ENCODE measurements around the gene RNASE11.

Gene RNASE11

DNA sequence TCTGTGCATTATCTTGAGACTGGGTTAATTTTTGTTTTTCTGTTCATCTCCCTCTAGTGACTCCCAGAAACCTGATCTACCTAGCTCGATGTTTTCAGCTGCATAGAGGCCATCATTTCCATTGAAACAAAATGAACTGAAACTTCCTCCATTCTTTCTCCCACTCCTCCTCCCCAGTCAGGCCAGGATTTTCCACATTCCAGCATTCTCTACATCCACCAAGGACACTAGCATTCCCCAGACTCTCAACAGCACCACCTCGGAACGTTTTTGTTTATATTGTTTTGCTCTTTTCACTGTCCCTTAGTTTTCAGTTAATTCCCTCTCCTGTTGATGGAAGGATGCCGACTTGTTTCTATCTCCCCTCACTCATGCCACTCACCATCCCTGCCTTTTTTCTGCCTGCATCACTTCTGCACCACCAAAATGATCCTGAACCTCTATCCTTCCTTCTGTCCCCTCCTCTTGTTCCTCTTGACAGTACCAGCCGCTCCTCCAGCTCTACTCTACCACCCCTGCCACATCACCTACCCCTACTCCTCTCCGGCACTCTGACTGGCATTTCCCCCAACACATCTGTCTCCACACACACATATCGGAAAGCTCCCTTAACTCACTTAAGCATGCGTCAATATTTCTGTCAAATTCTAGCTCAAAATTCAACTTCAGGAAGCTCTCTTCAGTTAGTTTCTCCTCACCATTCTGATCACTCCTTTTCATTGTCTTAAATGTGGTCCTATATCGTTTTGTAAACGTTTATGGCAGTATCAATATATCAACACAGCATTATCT lies 40.5 kb upstream of the RNASE11 start:
- Histone ChIP-seq H3K9me3 (ENCODE audit: control insufficient read depth, insufficient read depth, low read depth, low read length) (no peaks in the 10 kb centered on the region), H3K36me3 (ENCODE audit: control insufficient read depth in 2 of 2, insufficient read depth in 1 of 2, low read length in 2 of 2) (no peaks in the 10 kb centered on the region), H3K27ac (ENCODE audit: extremely low read depth, low read depth, low read length) (no peak overlapping the region), H3K4me3 (ENCODE audit: low read depth, low read length) (no peak overlapping the region), H3K4me1 (ENCODE audit: control insufficient read depth, insufficient read depth, low read length) (no peaks in the 10 kb centered on the region)
- POLR2A ChIA-PET, result interaction anchor here (1.0 kb wide), 1 partner anchor 55 kb away, joined by 3 read pairs; no protein-coding TSS in a partner anchor
- CTCF ChIA-PET, result interaction anchor here (0.9 to 1.6 kb wide), 3 partner anchors 54 to 464 kb away, joined by 3 to 4 read pairs (median 4); no protein-coding TSS in a partner anchor
- TF ChIP-seq ZNF341 (tag by site-specific recombination; IDR thresholded peaks at IDR 0.05; ENCODE audit: low read depth) (peak; percentile 70; the same call in 1 of the 2 replicates), FEZF1 (tag by site-specific recombination; IDR thresholded peaks at IDR 0.05) (peak; percentile 42), ZNF596 (tag by site-specific recombination; IDR thresholded peaks at IDR 0.05) (no peak), ZBTB48 (tag by site-specific recombination; IDR thresholded peaks at IDR 0.05) (0 out of 2 replicates have a peak, but pooled peaks have one; percentile 19), ZBTB17 (tag by site-specific recombination; IDR thresholded peaks at IDR 0.05) (peak; percentile 78), ZNF76 (tag by site-specific recombination; IDR thresholded peaks at IDR 0.05; ENCODE audit: borderline replicate concordance, low read depth) (no peak)
- TF ChIP-seq, protein P1, sequence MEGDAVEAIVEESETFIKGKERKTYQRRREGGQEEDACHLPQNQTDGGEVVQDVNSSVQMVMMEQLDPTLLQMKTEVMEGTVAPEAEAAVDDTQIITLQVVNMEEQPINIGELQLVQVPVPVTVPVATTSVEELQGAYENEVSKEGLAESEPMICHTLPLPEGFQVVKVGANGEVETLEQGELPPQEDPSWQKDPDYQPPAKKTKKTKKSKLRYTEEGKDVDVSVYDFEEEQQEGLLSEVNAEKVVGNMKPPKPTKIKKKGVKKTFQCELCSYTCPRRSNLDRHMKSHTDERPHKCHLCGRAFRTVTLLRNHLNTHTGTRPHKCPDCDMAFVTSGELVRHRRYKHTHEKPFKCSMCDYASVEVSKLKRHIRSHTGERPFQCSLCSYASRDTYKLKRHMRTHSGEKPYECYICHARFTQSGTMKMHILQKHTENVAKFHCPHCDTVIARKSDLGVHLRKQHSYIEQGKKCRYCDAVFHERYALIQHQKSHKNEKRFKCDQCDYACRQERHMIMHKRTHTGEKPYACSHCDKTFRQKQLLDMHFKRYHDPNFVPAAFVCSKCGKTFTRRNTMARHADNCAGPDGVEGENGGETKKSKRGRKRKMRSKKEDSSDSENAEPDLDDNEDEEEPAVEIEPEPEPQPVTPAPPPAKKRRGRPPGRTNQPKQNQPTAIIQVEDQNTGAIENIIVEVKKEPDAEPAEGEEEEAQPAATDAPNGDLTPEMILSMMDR (tag by site-specific recombination; IDR thresholded peaks at IDR 0.05), result peak; percentile 17; the same call in 1 of the 2 replicates
- TF ChIP-seq, protein P2, sequence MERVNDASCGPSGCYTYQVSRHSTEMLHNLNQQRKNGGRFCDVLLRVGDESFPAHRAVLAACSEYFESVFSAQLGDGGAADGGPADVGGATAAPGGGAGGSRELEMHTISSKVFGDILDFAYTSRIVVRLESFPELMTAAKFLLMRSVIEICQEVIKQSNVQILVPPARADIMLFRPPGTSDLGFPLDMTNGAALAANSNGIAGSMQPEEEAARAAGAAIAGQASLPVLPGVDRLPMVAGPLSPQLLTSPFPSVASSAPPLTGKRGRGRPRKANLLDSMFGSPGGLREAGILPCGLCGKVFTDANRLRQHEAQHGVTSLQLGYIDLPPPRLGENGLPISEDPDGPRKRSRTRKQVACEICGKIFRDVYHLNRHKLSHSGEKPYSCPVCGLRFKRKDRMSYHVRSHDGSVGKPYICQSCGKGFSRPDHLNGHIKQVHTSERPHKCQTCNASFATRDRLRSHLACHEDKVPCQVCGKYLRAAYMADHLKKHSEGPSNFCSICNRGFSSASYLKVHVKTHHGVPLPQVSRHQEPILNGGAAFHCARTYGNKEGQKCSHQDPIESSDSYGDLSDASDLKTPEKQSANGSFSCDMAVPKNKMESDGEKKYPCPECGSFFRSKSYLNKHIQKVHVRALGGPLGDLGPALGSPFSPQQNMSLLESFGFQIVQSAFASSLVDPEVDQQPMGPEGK (tag by site-specific recombination; IDR thresholded peaks at IDR 0.05), result 0 out of 2 replicates have a peak, but pooled peaks have one; percentile 12

DNA sequence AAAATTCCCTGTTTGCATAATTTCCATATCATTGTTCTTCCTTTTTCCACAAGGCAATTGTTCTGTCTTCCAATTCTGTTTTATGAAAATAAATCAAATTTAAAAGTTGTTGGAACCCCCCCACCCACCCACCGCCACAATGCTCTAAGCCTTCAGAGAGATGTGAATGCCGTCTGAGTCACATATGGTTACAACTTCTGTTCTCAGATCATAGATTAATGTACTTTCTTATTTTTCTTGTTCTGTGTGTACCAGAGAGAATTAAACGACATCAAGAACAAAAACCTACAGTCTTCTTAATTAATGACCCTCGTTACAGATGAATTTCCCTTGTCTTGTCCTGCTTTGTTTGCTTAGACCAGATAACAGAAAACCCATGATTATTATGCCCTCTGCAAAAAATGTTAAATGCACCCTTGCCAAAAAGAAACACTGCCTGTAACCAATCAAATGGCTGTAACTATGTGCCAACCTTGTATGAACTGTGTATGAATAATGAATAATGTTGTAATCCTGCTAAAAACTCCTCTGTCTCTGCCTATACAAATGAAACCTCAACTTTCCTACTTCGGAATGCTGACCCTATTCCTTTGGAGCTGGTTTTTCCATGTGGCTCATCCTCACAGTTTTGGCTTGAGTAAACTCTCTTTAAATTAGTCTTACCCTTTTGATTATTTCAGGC lies 39.7 kb upstream of the RNASE11 start:
- no peaks in the 10 kb centered on the region for H3K36me3 ChIP-seq (ENCODE audit: control insufficient read depth in 2 of 2, insufficient read depth in 1 of 2, low read length in 2 of 2)
- H3K9me3 ChIP-seq (ENCODE audit: control insufficient read depth, insufficient read depth, low read depth, low read length), result no peaks in the 10 kb centered on the region
- no peaks in the 10 kb centered on the region for H3K4me1 ChIP-seq (ENCODE audit: control insufficient read depth, insufficient read depth, low read length)
- POLR2A ChIA-PET, result interaction anchor here (1.0 kb wide), 1 partner anchor 56 kb away, joined by 3 read pairs; no protein-coding TSS in a partner anchor
- H3K4me3 ChIP-seq (ENCODE audit: low read depth, low read length), result no peak overlapping the region
- no peak overlapping the region for H3K27ac ChIP-seq (ENCODE audit: extremely low read depth, low read depth, low read length)
- CTCF ChIA-PET, result interaction anchor here (1.6 kb wide), 1 partner anchor 56 kb away, joined by 3 read pairs; no protein-coding TSS in a partner anchor
- TF ChIP-seq IKZF3 (tag by site-specific recombination; IDR thresholded peaks at IDR 0.05) (0 out of 2 replicates have a peak, but pooled peaks have one; percentile 29), SALL2 (tag by site-specific recombination; IDR thresholded peaks at IDR 0.05; ENCODE audit: borderline replicate concordance) (no peak)

DNA sequence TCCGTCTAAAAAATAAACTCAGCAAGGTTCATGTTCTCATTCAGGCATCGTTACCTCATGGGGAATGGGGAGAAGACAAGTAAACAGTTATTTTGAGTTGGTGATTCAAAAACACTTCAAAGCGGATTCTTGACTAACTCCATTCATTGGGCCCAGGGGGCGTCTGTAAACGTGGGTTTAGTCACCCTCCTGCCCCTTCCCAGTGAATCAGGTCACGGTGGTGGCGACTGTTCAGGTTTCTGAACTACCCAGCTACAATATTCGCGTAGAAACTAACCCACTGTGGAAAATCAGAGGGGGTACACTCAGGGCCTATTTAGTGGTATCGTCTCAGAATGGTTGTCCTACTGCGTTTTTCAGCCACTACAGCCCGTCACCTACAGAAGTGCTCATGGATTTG lies 38.5 kb upstream of the RNASE11 start:
- Histone ChIP-seq H3K27ac (ENCODE audit: extremely low read depth, low read depth, low read length) (no peak overlapping the region), H3K9me3 (ENCODE audit: control insufficient read depth, insufficient read depth, low read depth, low read length) (no peaks in the 10 kb centered on the region), H3K4me3 (ENCODE audit: low read depth, low read length) (no peak overlapping the region), H3K36me3 (ENCODE audit: control insufficient read depth in 2 of 2, insufficient read depth in 1 of 2, low read length in 2 of 2) (no peaks in the 10 kb centered on the region), H3K4me1 (ENCODE audit: control insufficient read depth, insufficient read depth, low read length) (no peaks in the 10 kb centered on the region)
- ChIA-PET POLR2A (no interaction called here), CTCF (interaction anchor here (0.7 to 1.4 kb wide), 2 partner anchors 13 to 211 kb away, joined by 3 read pairs; no protein-coding TSS in a partner anchor)
- TF ChIP-seq, protein P3, sequence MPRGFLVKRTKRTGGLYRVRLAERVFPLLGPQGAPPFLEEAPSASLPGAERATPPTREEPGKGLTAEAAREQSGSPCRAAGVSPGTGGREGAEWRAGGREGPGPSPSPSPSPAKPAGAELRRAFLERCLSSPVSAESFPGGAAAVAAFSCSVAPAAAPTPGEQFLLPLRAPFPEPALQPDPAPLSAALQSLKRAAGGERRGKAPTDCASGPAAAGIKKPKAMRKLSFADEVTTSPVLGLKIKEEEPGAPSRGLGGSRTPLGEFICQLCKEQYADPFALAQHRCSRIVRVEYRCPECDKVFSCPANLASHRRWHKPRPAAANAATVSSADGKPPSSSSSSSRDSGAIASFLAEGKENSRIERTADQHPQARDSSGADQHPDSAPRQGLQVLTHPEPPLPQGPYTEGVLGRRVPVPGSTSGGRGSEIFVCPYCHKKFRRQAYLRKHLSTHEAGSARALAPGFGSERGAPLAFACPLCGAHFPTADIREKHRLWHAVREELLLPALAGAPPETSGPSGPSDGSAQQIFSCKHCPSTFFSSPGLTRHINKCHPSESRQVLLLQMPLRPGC (tag by site-specific recombination; IDR thresholded peaks at IDR 0.05), result no peak
- TF ChIP-seq ZNF157 (tag by site-specific recombination; IDR thresholded peaks at IDR 0.05) (no peak), HOXA7 (CRISPR knock-in tag; IDR thresholded peaks at IDR 0.05; ENCODE audit: borderline replicate concordance) (no peak), ZNF792 (tag by site-specific recombination; IDR thresholded peaks at IDR 0.05) (no peak), ZBTB1 (tag by site-specific recombination; IDR thresholded peaks at IDR 0.05) (no peak), ZNF248 (tag by site-specific recombination; IDR thresholded peaks at IDR 0.05) (no peak), BCL11B (tag by site-specific recombination; IDR thresholded peaks at IDR 0.05; ENCODE audit: low read depth) (no peak), ZNF133 (tag by site-specific recombination; IDR thresholded peaks at IDR 0.05) (no peak), ZNF404 (tag by site-specific recombination; IDR thresholded peaks at IDR 0.05) (no peak), RBAK (tag by site-specific recombination; IDR thresholded peaks at IDR 0.05) (no peak), ZFHX2 (tag by site-specific recombination; conservative IDR thresholded peaks at IDR 0.05) (no peak), ZNF138 (tag by site-specific recombination; IDR thresholded peaks at IDR 0.05; ENCODE audit: borderline replicate concordance) (no peak), YY2 (tag by site-specific recombination; IDR thresholded peaks at IDR 0.05) (no peak)
- TF ChIP-seq, protein P4, sequence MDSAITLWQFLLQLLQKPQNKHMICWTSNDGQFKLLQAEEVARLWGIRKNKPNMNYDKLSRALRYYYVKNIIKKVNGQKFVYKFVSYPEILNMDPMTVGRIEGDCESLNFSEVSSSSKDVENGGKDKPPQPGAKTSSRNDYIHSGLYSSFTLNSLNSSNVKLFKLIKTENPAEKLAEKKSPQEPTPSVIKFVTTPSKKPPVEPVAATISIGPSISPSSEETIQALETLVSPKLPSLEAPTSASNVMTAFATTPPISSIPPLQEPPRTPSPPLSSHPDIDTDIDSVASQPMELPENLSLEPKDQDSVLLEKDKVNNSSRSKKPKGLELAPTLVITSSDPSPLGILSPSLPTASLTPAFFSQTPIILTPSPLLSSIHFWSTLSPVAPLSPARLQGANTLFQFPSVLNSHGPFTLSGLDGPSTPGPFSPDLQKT (IDR thresholded peaks at IDR 0.05; ENCODE audit: borderline replicate concordance, low read depth, low read length), result no peak

All from HEK293 (cell line).